HG03097 (cell line): ENCODE data around the gene EIF4G3.
"Not testable (repeated sequence)": the region's sequence is repeated elsewhere in the genome, so short reads cannot be mapped to it uniquely, and the experiment has no call there.

Experiments
- ATAC-seq: cut with Tn5 transposase; IDR thresholded peaks from one replicate; pipeline ENCODE4 v1.9.1; 2021; ENCODE audit not compliant: unreplicated experiment, low FRiP score

Gene EIF4G3

DNA sequence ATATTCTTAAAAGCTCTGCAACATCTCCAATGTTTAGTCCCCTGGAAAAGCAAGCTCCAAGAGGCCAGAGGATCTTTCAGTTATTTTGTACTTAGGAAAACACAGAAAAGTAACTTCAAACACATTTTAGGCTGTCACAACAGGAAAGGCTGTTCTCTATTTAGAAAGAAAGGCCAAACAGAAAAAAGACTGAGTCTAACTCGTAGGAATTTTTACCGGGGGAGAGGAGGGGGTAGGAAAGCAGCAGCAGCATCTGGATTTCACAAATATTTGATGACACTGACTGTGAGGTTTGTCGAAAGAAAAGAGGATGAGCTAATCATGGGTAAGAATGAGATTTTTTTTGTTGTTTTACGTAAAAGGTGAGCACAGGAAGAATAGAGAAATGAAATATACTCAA lies 107.1 kb downstream of the EIF4G3 start:
- ATAC-seq: no peak

DNA sequence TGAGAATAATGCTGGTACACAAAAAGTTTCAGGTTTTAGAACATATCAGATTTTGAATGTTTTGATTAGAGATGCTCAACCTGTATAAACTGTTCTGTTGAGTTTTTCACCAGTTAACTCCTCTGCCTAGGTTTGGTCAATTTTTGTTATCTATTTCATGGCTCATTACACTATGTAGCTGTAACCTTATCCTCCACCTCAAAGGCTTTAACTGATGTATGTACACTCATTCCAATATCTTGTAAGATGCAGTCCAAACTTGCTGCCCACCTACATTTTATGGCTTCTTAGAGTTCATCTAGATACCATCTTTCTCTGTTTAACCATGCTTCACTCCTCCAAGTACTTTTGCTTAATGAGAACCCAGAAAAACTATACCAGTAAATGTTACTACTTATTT lies 107.8 kb downstream of the EIF4G3 start:
- ATAC-seq: no peak

DNA sequence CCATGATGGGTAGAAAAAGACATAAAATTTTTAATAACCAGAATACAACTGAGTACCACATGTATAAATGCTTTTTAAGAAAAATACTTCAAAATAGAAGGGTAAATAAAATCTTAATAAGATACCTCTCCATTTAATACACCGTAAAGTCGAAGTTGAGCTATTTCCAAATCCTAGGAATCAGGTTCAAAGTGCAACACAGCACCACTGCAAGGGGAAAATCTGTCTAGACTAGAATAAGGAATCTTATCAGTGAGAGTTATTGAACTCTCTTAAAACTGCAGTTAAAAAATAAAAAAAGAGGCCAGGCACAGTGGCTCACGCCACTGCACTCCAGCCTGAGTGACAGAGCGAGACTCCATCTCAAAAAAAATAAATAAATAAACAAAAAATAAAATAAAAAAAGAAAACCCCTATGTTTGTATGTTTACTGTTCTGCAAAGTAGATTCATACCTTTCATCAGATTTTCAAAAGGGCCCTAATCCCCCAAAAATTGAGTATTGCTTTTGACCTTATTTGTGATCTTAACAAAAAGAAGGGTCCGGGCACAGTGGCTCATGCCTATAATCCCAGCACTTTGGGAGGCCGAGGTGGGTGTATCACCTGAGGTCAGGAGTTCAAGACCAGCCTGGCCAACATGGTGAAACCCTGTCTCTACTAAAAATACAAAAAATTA lies 109.0 kb downstream of the EIF4G3 start:
- ATAC-seq: no peak

DNA sequence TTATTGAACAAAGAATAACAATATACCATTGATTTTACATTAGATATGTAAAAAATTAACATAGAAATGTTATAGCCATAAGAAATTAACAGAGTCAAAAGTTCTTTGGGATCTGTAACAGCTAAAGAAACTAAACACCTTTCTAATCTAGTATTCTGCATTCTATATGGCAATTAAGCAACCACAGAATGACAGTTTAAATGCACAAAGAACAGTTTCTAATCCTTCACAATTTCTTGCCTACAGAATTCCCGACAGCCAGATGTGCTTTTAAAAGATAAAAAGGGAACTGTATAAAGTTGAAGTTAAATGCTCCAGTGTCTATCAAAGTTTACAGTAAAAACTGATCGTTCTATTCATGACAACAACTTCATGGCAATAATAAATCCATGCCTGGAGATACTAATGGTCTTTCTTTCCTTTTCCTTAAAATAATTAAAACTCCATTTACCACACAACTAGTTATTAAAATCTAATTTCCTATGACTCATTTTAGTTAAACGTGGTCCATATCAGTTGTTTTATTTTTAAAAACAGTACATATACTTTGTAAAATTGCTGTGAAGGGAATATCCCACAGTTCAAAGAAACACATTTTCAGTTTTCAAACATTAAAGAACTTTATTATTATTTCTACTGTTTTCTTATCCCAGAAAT lies 110.2 kb downstream of the EIF4G3 start:
- ATAC-seq: no peak

DNA sequence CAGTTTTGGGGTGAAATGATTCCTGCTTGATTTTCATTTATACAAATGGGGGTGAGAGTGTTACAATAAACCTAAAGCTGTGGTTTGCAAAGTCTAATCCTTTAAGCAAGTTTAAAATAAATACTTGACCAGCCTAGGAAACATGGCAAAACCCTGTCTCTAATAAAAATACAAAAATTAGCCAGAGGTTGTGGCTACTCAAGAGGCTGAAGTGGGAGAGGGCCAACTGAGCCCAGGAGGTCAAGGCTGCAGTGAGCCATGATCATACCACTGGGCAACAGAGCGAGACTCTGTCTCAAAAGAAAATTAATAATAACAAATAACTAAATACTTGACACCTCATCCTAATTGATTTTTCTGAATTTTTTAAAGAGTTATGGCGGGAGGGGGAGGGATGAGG lies 110.8 kb downstream of the EIF4G3 start:
- ATAC-seq: no peak

DNA sequence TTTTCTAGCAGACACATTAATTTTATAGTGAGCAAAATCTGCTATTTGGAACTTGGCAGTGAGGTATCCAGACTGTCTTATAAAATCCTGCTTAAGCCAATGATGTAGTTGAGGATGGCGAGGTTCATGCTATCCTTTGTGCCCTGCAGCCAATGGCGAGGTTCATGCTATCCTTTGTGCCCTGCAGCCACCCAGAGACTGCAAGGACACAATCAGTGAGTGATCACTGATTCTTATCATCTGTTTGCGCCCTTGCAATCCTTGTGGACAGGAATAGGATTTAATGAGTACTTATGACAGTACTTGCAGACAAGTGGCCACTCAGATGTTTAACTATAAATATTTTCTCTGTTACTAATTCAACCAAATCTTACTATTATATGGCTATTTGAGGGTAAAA lies 112.6 kb downstream of the EIF4G3 start:
- ATAC-seq: no peak

DNA sequence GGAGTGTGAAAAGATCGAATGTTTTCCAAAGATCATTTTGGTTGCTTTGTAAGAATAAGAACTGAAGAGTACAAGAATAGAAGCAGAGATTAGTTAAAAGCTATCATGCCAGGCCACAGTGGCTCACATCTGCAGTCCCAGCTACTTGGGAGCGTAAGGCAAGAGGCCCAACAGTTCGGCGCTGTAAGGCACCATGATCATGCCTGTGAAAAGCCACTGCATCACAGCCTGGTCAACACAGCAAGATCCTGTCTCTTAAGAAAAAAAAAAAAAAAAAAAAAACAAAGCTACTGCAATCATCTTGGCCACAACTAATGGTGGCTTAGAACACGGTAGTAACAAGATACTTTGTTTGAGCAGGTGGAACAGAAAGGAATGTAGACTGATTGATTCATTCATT lies 116.2 kb downstream of the EIF4G3 start:
- ATAC-seq: no peak

DNA sequence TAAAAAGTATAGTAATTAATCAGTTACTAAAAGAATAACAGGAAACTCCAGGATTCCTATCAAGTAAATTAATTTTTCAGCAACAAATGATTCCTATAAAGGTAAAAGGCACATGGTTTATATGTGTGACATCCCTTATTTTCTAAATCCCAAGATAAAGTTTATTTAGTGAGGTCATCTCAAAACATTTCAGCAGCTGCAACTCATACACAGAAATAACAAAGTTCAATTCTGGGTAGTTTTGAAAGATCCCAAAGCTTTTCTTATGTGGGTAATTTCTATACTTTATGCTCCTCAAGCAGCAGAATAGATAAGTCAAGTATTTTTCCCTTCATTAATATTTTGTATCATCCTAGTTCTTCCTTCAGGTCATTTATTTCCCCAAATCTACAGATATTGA lies 117.7 kb downstream of the EIF4G3 start:
- no peak for ATAC-seq

DNA sequence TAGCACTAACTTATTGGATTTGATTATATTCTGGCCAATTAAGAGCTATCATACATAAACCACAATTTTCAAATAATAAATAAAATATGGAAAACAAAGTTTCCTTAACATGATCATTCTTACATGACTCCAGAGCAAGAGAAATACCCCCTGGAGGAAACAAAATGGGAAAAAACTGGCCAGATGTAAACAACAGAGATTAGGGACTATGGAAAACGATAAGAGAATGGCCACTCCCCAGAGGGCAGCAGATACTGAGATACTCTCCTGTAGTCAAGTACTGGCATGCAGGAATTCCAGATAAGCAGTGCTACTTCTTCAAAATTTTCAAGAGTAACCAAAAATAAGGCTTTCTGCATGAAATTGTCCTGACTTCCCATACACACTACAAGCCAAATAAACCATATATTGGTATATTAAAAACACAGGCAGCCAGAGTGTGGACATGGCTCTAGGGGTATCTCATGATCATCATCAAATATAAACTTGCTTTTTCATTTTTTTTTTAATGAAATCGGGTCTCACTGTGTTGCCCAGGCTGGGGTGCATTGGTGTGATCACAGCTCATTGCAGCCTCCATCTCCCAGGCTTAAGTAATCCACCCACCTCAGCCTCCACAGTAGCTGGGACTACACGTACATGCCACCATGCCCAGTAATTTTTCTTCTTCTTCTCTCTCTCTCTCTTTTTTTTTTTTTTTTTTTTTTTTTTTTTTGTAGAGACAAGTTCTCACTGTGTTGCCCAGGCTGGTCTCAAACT lies 118.5 kb downstream of the EIF4G3 start:
- ATAC-seq: no peak

DNA sequence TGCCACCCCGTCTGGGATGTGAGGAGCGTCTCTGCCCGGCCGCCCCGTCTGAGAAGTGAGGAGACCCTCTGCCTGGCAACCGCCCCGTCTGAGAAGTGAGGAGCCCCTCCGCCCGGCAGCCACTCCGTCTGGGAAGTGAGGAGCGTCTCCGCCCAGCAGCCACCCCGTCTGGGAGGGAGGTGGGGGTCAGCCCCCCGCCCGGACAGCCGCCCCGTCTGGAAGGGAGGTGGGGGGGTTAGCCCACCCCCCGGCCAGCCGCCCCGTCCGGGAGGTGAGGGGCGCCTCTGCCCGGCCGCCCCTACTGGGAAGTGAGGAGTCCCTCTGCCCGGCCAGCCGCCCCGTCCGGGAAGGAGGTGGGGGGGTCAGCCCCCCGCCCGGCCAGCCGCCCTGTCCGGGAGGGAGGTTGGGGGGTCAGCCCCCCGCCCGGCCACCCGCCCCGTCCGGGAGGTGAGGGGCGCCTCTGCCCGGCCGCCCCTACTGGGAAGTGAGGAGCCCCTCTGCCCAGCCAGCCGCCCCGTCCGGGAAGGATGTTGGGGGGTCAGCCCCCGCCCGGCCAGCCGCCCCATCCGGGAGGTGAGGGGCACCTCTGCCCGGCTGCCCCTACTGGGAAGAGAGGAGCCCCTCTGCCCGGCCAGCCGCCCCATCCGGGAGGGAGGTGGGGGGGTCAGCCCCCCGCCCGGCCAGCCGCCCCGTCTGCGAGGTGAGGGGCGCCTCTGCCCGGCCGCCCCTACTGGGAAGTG lies 123.3 kb downstream of the EIF4G3 start:
- ATAC-seq: not testable (repeated sequence)

DNA sequence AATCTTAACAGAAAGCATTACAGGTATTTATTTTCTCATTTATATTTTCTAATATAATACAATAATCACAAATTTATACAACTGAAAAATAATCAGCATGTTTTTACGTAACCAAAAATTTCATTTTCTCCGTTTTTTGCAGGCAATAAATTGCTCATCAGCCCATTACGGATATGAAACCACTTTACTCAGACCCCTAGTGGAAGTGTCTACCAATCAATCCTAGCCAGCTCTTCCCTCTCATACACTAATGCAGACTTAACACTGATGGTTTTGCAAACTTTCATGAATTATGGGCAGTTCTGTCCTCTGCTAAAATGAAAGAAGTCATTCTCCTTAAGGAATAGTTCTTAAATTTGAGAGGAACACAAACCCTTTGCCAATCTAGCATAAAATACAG lies 124.7 kb downstream of the EIF4G3 start:
- ATAC-seq: no peak

DNA sequence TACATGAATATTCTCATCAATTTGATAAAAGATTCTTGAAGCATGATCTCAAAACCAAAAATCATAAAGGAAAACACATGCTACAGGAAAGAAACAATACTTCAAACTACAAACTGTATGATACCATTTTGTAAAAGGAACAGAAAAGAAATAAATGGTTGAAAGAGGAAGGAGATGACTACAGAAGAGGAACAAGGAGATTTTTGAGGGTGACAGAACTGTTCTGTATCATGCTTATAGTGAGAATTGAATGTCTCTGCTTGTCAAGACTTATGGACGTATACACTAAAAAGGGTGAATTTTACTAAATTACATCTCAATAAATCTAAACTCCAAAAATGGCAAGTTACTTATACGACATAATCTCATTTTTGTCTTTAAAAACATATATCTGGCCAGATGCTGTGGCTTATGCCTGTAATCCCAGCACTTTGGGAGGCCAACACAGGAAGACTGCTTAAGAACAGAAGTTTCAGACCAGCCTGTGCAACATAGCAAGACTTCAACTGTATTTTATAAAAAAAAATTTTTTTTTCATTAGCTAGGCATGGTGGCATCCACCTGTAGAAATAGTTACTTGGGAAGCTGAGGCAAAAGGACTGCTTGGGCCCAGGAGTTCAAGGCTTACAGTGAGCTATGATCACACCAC lies 125.4 kb downstream of the EIF4G3 start:
- ATAC-seq: no peak

DNA sequence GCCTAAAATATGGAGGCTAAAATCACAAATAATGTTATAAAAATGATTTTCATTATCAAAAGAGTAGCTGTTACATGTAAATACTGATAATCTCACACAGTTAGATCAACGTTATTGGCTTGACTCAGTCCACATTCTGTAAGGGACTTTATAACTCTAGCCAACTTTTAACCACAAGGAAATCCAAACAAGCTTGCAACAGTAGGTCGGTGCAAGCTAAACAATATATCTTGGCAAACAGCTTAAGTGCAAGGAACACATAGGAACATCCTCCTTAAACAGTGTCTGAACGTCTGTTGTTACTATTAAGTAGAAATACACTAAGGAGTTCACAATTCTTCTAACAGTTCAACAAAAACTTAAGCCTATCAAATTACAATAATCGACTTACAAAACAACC lies 126.7 kb downstream of the EIF4G3 start:
- ATAC-seq: no peak

DNA sequence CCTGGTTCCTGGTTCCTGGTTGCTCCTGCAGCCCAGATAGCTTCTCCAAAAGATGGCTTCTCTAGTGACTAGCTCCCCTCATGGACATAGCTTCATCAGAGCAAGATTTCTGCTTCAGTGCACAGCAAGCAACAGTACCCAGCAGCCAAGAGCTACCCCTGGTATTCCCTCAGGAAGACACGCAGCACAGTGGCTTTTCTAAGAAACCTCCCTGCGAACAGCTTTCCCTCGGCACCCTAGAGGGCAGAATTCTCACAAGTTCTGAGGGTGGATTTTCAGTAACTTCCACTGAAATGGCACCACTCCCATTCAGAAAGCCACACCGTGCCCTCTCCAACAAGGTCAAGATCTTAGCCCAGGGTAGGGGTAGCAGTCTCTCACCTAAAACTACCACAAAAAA lies 128.2 kb downstream of the EIF4G3 start:
- no peak for ATAC-seq

DNA sequence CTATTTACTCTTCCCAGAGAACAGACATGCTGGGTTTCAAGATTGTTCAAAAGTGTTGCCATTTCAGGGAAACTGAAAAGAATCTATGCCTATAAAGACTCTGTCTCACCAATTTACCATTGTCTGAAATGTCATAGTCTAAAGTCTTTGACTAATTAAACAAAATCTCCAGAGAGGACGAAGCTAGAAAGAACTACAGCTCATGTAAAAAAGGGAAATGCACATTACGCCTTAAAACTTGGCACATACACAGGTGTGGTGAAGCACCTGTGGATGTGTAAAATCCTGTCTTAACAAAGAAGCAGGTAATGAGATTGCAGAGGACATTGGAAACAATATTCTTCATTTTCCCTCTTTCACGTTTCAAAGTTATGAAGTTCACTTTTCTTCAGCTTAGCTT lies 130.6 kb downstream of the EIF4G3 start:
- ATAC-seq: no peak

DNA sequence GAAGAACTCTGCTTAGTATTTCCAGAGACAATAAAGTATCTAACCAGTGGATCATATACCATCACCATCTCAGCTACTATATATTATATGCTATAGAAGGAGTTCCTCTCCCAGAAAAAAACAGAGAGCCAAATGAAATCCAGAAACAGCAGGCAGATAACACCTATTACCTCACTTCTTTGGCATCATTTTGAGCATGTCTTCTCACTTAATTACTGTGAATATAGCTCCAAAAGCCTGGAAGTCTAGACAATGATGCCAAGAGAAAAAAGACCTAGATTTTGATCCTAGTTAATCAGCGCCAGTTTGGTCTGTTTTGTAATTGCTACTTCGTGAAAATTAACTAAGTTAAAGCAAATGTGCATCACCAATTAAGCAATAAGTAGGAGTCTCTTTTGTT lies 131.3 kb downstream of the EIF4G3 start:
- ATAC-seq: no peak

DNA sequence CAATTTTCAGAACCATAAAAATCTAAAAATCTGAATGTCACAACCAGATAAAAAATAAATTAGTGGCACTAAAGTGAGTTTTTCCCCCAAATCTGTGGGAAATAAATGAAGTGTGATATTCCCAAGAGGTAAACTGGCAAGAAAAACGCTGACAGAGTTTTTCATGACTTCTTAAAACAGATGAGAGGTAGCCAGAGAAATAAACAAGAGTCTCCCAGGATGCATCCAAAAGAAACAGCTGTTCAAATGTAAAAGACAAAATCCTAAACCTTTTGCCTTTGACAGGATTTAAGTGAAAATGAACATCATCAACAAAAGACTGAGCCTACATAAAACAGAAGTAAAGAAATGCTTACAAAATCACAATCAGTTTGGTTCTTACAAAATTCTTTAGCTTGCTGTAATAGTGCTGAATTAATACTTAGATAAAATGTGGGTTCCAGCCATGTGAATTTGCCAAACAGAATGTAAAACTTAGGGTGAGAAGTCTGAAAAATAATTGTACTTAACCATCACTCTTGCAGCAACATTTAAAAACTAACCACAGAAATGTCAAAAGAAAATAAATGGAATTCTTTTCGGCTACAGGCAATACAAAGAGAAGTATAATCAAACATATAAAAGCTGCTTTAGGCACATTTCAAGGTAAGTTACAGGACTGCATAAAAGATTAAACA lies 133.6 kb downstream of the EIF4G3 start:
- ATAC-seq: no peak

DNA sequence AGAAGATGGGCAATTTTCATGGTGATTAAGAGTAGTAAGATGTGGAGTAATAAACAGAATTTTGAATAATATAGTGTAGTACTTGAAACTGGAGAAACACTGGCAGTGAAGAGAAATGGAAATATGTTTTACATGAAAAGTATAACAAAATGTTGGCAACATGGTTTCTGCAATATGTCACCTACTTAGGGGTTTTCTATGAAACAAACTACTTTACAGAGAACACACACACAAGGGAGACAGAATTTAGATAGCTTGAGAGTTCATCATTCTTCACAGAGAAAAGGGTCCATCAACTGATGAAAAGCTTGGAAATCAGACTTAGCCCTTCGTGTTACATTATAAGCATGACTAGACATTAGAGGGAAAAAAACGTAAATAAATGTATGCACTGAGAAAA lies 135.2 kb downstream of the EIF4G3 start:
- no peak for ATAC-seq

DNA sequence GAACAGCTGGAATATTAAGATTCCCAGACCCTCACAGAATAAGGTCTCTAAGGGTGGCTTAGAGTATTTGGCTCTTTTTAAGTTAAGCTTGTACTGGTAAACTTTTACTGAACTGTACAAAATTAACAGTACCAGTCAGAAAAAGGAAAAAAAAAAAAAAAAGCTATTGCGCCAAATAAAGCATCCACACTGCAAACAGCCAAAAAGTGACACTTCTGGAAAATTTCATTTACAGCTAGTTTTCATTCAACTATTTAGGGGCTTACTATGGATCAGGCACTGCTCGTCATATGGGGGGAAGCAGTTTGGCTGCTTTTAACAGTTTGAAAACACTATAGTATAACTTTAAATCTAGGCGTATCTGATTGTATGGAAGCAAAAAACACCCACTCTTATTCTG lies 139.6 kb downstream of the EIF4G3 start:
- ATAC-seq: no peak

DNA sequence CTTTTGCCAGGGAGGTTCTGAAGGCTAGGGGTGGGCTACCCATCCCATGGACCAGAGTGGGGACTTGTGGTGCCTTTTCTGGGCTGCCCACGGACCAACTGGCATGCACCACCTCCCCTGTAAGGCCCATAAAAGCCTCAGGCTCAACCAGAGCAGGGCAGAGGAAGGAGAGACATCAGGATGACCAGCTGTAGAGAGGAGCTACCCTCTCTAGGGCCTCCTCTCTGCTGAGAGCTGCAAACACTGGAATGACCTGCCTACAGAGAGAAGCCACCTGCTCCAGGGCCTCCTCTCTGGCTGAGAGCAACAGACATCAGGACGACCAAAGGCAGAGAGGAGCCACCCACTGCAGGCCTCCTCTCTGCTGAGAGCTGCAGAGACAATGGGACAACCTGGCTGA lies 140.9 kb downstream of the EIF4G3 start:
- ATAC-seq: no peak
